Lower leg skin (tissue), 4 donors: ENCODE data around the gene C19orf33. TPM values are rescaled to one million over a fixed set of nuclear protein-coding genes. Genes with fewer than 3 reads are reported as not detected.

Source experiments
- DNase-seq, 2 donors: peaks; one replicate each; pipeline ENCODE4 v3.0.0-alpha.2; 2019; ENCODE audit warnings: low spot score in 2 of 2
- H3K4me3 ChIP-seq: fragments of 200-600 bp; sonication (generic); 2 replicates; pipeline ENCODE4 v1.5.1; 2017; ENCODE audit warnings: mild to moderate bottlenecking, low read depth; ENCODE audit not compliant: poor library complexity, severe bottlenecking
- CTCF ChIP-seq, 3 donors: fragments of 450-650 bp; IDR thresholded peaks; one replicate each; pipeline ENCODE4 v1.5.1; 2016; ENCODE audit warnings: antibody characterized with exemption in 3 of 3, mild to moderate bottlenecking in 3 of 3, moderate library complexity in 2 of 3
- POLR2A ChIP-seq, 2 donors: fragments of 450-650 bp; IDR thresholded peaks; one replicate each; pipeline ENCODE4 v1.6.1; 2016 to 2017; ENCODE audit warnings: antibody characterized with exemption in 2 of 2, mild to moderate bottlenecking in 1 of 2, moderate library complexity in 1 of 2
- WGBS, 2 donors: methylation state at CpG; one replicate each; pipeline ENCODE4 v1.1.5; 2018; 5-methylcytosine and 5-hydroxymethylcytosine counted together
- intact Hi-C: fragments of 100-400 bp; cut with DNase I; formaldehyde crosslinking; loops from one replicate; pipeline ENCODE4 v1.15.0; 2023; ENCODE audit warnings: low total_unique reads
- total RNA-seq, 4 donors: library from RNA; depleted of rRNA; stranded (reverse); fragments of >200 nt; gene quantifications; one replicate each; pipeline ENCODE4 v1.1.0, GENCODE V29; 2016

C19orf33 gene
- total RNA-seq, 4 donors from 2014 or later, result 373 to 601 (median 426) TPM

GRCh38 chr19:38268539-38268938, 35.5 kb upstream of the C19orf33 start:
- TF ChIP-seq POLR2A (IDR thresholded peaks at IDR 0.05) (no peak), CTCF (IDR thresholded peaks at IDR 0.05) (no peak)
- no peak for DNase-seq
- H3K4me3 ChIP-seq, result no peak overlapping the region
- intact Hi-C loops, result no loop called here
- 37 to 58% methylated on average over 8 of the region's 8 CpGs for WGBS, 2 donors

GRCh38 chr19:38270587-38271167, 33.4 kb upstream of the C19orf33 start:
- no peak for DNase-seq
- no peak overlapping the region for H3K4me3 ChIP-seq
- no peak for TF ChIP-seq CTCF (IDR thresholded peaks at IDR 0.05)
- TF ChIP-seq POLR2A (IDR thresholded peaks at IDR 0.05), result no peak
- intact Hi-C loops, result no loop called here
- 82 to 87% methylated on average over 5 of the region's 5 CpGs for WGBS, 2 donors

- no peak for DNase-seq
- WGBS, 2 donors, result 70 to 71% methylated on average over 2 of the region's 2 CpGs
- intact Hi-C loops, result no loop called here
- H3K4me3 ChIP-seq, result no peak overlapping the region
- TF ChIP-seq CTCF (IDR thresholded peaks at IDR 0.05) (no peak), POLR2A (IDR thresholded peaks at IDR 0.05) (no peak)
These were observed 30.6 kb upstream of the C19orf33 start for GRCh38 chr19:38273499-38273898.

GRCh38 chr19:38274739-38275138, 29.3 kb upstream of the C19orf33 start:
- no peak overlapping the region for H3K4me3 ChIP-seq
- WGBS, 2 donors, result 25 to 36% methylated on average over 9 of the region's 9 CpGs
- TF ChIP-seq CTCF (IDR thresholded peaks at IDR 0.05), result no peak
- no peak for TF ChIP-seq POLR2A (IDR thresholded peaks at IDR 0.05)
- intact Hi-C loops, result no loop called here
- no peak for DNase-seq

GRCh38 chr19:38276942-38277517, 27.0 kb upstream of the C19orf33 start:
- intact Hi-C loops, result no loop called here
- DNase-seq, result no peak
- TF ChIP-seq CTCF (IDR thresholded peaks at IDR 0.05) (no peak), POLR2A (IDR thresholded peaks at IDR 0.05) (no peak)
- no peak overlapping the region for H3K4me3 ChIP-seq
- 86 to 87% methylated on average over 7 of the region's 7 CpGs for WGBS, 2 donors

- H3K4me3 ChIP-seq, result no peak overlapping the region
- DNase-seq, result no peak
- TF ChIP-seq POLR2A (IDR thresholded peaks at IDR 0.05) (no peak), CTCF (IDR thresholded peaks at IDR 0.05) (no peak)
- 39 to 44% methylated on average over 5 of the region's 5 CpGs for WGBS, 2 donors
- intact Hi-C loops, result no loop called here
These were observed 26.5 kb upstream of the C19orf33 start for GRCh38 chr19:38277549-38277948.
